ENCODE results near the gene ZNF212. TPM values are rescaled to one million over a fixed set of nuclear protein-coding genes. Genes with fewer than 3 reads are reported as not detected.
"Not testable (repeated sequence)": the region's sequence is repeated elsewhere in the genome, so short reads cannot be mapped to it uniquely, and the experiment has no call there.

ZNF212 gene
- total RNA-seq, 1 donor from 2014 or later, result 5.5 TPM

DNA sequence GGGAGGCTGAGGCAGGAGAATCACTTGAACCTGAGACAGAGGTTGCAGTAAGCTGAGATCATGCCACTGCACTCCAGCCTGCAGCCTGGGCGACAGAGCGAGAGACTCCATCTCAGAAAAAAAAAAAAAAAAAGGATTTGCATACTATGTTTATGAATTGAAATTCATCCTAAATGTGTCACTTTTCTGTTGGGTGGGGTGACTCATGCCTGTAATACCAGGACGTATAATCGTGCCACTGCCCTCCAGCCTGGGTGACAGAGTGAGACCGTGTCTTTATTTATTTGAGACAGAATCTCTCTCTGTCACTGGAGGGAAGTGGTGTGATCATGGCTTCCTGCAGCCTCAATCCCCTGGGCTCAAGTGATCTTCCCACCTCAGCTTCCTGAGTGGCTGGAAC is 5.8 kb downstream of the ZNF212 start:
- DNase-seq (no peak), ATAC-seq (ENCODE audit: poor library complexity) (no peak)
- intact Hi-C loops (cut with DNase I), result no loop called here

DNA sequence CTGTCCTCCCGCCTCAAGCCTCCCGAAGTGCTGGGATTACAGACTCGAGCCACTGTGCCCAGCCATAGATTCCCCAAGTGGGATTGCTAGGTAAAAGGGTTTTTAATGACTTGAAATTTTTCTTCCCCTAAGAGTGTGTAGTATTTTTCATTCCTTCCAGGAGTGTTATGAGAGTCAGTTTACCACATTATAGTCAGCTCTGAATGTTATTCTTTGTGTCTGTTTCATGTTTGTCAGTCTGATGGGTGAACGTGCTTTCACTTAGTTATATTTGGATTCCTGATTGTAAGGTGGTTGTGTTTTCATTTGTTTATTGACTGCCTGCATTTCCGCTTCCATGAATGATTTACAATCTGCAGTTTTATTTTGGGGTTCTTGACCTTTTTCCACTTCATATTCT is 6.3 kb downstream of the ZNF212 start:
- intact Hi-C loops (cut with DNase I), result no loop called here
- no peak for DNase-seq
- ATAC-seq (ENCODE audit: poor library complexity), result no peak

- intact Hi-C loops (cut with DNase I), result no loop called here
- DNase-seq (no peak), ATAC-seq (ENCODE audit: poor library complexity) (no peak)
These were observed 9.3 kb downstream of the ZNF212 start for GRCh38 chr7:149248777-149249176.

DNA sequence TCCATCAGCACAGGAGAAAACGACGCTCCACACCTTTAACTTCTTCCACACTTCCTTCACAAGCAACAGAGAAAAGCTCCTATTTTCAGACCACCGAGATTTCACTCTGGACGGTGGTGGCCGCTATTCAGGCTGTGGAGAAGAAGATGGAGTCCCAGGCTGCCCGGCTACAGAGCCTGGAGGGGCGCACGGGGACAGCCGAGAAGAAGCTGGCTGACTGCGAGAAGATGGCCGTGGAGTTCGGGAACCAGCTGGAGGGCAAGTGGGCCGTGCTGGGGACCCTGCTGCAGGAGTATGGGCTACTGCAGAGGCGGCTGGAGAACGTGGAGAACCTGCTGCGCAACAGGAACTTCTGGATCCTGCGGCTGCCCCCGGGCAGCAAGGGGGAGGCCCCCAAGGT is 10.7 kb downstream of the ZNF212 start:
- intact Hi-C loops (cut with DNase I); ATAC-seq (ENCODE audit: poor library complexity): not testable (repeated sequence)

GRCh38 chr7:149251518-149251917 is 12.1 kb downstream of the ZNF212 start:
- ATAC-seq (ENCODE audit: poor library complexity); intact Hi-C loops (cut with DNase I); DNase-seq: not testable (repeated sequence)

More for the DNA sequence above, 10.7 kb downstream of the ZNF212 start:
- not testable (repeated sequence) for DNase-seq

- DNase-seq (no peak), ATAC-seq (ENCODE audit: poor library complexity) (no peak)
- intact Hi-C loops (cut with DNase I), result no loop called here
These were observed 12.9 kb downstream of the ZNF212 start for GRCh38 chr7:149252378-149252777.

- ATAC-seq (ENCODE audit: poor library complexity), result no peak
- intact Hi-C loops (cut with DNase I), result no loop called here
- no peak for DNase-seq
These were observed 14.2 kb downstream of the ZNF212 start for GRCh38 chr7:149253665-149254064.

DNA sequence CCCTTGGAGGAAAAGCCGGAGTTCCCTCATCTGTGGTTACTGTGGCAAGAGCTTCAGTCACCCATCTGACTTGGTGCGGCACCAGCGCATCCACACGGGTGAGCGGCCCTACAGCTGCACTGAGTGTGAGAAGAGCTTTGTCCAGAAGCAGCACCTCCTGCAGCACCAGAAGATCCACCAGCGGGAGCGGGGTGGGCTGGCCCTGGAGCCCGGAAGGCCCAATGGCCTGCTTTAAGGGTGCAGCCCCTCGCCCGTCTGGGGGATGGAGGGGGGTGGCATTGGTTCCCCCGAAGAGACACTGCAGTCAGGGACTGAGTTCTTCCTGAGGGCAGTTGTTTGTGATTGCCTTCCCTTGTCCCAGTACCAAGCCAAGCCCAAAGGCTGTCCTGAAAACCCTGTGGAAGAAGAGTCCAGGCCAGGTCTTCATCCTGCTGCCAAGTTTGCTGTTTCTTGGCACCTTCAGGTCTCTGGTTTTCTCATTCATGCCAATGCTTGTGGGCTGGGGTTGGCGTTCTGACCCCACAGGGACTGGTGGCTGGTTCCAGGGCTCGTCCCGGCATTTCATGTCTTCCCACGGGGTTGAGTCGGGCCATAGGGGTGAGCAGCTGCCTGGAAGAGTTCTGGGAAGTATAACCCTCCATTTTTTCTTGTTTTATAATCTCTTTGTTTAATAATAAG is 14.9 kb downstream of the ZNF212 start:
- ATAC-seq (ENCODE audit: poor library complexity) (no peak), DNase-seq (no peak)
- intact Hi-C loops (cut with DNase I), result no loop called here

GRCh38 chr7:149255174-149255573 is 15.7 kb downstream of the ZNF212 start:
- DNase-seq (no peak), ATAC-seq (ENCODE audit: poor library complexity) (no peak)
- intact Hi-C loops (cut with DNase I), result no loop called here

DNA sequence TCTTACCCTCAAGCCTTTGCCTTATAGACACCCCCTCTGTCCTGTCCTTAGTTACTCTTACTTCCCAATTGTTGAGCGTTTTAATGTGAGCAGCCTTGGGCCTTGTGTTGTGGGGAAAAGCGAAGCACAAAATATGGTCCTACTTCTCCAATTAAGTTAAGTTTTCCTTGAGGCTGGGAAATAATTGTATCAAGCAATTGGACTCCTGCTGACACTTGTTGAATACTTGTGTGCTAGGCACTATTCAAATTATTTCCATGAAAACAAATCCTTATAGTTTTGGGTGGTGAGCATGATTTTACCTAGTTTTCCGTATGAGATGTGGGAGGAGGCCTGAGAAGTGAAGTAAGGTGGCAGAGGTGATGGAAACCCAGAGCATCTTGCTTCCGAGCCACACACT is 17.1 kb downstream of the ZNF212 start:
- no peak for ATAC-seq (ENCODE audit: poor library complexity)
- no peak for DNase-seq
- intact Hi-C loops (cut with DNase I), result no loop called here

DNA sequence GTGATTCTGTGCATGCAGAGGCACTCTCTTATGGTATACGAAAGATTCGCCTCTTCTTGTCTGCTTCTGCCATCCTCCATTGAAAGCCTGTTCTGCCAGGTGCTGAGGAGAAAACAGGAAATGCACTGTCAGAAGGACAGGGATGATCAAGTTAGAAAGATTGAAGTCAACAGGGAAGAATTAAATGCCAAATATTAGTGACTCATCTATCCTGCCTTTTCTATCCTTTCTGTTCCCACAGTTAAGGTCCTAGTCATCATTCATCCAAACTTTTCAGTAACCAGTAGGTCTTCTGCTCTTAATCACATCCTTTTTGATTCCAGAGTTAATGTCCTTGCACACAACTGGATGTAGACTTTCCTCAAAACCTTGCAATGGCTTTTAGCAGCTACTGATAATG is 17.7 kb downstream of the ZNF212 start:
- intact Hi-C loops (cut with DNase I), result no loop called here
- no peak for DNase-seq
- ATAC-seq (ENCODE audit: poor library complexity), result no peak

DNA sequence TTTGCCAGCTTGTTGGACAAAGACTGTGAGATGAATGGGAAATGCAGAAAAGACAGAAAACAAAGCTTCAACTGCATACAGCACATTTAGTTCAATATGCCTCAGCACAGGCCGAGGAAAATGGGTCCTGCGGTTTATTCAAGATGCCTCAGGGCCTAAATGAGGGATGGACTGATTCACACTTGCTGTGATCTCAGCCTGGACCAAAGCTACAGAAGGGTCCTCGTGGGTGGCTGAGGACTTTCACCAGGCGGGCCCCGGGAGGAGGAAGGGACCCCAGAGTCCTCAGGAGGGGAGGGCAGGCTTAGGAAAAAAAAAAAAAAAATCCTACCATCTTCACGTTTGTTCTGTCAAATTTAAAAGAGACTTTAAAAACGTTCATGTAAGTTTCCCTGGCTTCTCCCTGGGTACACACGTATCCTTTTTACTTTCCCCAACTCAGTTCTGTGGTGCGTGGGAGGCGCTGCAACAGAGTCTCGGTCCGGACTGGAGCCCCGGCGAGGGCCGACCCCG is 21.9 kb downstream of the ZNF212 start:
- no peak for DNase-seq
- intact Hi-C loops (cut with DNase I), result no loop called here
- peak; percentile 3 for ATAC-seq (ENCODE audit: poor library complexity)

GRCh38 chr7:149261829-149262617 is 22.6 kb downstream of the ZNF212 start, which contains the start of gene ZNF783:
ZNF783 (plus strand) TSS chr7:149262196; CDS start chr7:149262334, 138 bp downstream.
- DNase-seq (peak; percentile 94), ATAC-seq (ENCODE audit: poor library complexity) (peak; percentile 98)
- intact Hi-C loops (cut with DNase I), result no loop called here

DNA sequence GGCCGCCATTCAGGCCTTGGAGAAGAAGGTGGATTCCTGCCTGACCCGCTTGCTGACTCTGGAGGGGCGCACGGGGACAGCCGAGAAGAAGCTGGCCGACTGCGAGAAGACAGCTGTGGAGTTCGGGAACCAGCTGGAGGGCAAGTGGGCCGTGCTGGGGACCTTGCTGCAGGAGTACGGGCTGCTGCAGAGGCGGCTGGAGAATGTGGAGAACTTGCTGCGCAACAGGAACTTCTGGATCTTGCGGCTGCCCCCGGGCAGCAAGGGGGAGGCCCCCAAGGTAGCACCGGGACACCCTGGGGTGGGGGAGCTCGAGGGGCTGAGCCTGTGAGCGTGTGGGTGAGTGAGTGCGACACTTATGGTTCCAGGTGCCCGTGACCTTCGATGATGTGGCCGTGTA is 27.0 kb downstream of the ZNF212 start:
- intact Hi-C loops (cut with DNase I), result no loop called here
- ATAC-seq (ENCODE audit: poor library complexity) (no peak), DNase-seq (no peak)

DNA sequence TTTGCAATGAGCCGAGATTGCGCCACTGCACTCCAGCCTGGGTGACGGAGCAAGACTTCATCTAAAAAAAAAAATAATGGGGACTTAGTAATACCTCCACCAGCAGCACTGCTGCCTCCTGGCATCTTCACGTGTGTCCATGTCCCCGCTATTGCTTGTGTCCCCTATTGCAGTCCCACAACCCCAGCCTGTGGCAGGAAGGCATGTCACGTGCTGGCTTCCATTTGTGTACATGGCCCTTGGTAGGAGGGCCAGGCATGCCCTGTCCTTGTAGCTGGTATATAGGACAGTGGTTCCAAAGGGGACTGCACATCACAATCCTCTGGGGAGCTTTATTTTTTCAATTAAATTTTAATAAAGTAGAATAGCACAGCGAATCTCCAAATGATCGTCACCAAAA is 28.3 kb downstream of the ZNF212 start:
- intact Hi-C loops (cut with DNase I), result no loop called here

GRCh38 chr7:149274424-149274823 is 35.0 kb downstream of the ZNF212 start:
- ATAC-seq (ENCODE audit: poor library complexity); DNase-seq; intact Hi-C loops (cut with DNase I): not testable (repeated sequence)

More for the DNA sequence above, 28.3 kb downstream of the ZNF212 start:
- ATAC-seq (ENCODE audit: poor library complexity) (no peak), DNase-seq (no peak)

DNA sequence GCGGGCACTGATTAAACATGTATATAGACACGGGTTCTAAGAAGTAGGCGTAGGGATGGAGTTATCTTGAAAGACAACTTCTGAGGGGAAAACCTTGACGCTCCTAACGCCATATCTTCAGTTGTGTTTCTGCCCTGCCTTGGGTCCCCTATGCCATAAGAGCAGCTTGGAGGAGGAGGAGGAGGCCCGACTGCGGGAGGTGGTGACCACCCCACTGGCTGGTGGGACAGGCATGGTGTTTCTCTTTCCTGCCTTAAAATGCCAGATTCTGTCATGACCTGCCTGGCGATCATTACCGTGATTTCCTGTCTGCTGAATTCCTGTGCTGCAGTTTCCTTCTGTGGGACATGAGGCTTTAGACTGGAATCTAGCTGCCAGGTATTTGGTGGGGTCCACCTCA is 38.4 kb downstream of the ZNF212 start:
- intact Hi-C loops (cut with DNase I), result no loop called here
- ATAC-seq (ENCODE audit: poor library complexity), result no peak
- no peak for DNase-seq

- DNase-seq (no peak), ATAC-seq (ENCODE audit: poor library complexity) (no peak)
- intact Hi-C loops (cut with DNase I), result no loop called here
These were observed 38.9 kb downstream of the ZNF212 start for GRCh38 chr7:149278396-149278795.

GRCh38 chr7:149279111-149279743 is 39.8 kb downstream of the ZNF212 start:
- intact Hi-C loops (cut with DNase I), result no loop called here
- no peak for ATAC-seq (ENCODE audit: poor library complexity)

More at GRCh38 chr7:149279111-149279743, 39.8 kb downstream of the ZNF212 start:
- DNase-seq, result no peak

Measured in Right ventricle myocardium superior (tissue), 1 donor.